ENCODE data around the gene RSL24D1.

RSL24D1 gene

GRCh38 chr15:55240125-55240760 is 43.5 kb upstream of the RSL24D1 start:
- TF ChIP-seq REST (IDR thresholded peaks at IDR 0.05; ENCODE audit: insufficient read depth in 1 of 2, low read depth in 2 of 2, low read length in 2 of 2) (no peak), SIN3A (IDR thresholded peaks at IDR 0.05; ENCODE audit: borderline replicate concordance, insufficient read depth, low read length) (no peak), POLR2AphosphoS5 (IDR thresholded peaks at IDR 0.05; ENCODE audit: low read depth, low read length) (no peak), FOXP2 (optimal IDR thresholded peaks at IDR 0.05; ENCODE audit: borderline replicate concordance, extremely low read depth, extremely low read length, insufficient read depth) (no peak), TAF1 (IDR thresholded peaks at IDR 0.05; ENCODE audit: borderline replicate concordance, insufficient read depth, low read length) (no peak)

- TF ChIP-seq FOXP2 (optimal IDR thresholded peaks at IDR 0.05; ENCODE audit: borderline replicate concordance, extremely low read depth, extremely low read length, insufficient read depth) (no peak), POLR2AphosphoS5 (IDR thresholded peaks at IDR 0.05; ENCODE audit: low read depth, low read length) (no peak), TAF1 (IDR thresholded peaks at IDR 0.05; ENCODE audit: borderline replicate concordance, insufficient read depth, low read length) (no peak), REST (IDR thresholded peaks at IDR 0.05; ENCODE audit: insufficient read depth in 1 of 2, low read depth in 2 of 2, low read length in 2 of 2) (no peak), SIN3A (IDR thresholded peaks at IDR 0.05; ENCODE audit: borderline replicate concordance, insufficient read depth, low read length) (no peak)
These were observed 42.8 kb upstream of the RSL24D1 start for GRCh38 chr15:55239440-55240124.

- TF ChIP-seq POLR2AphosphoS5 (IDR thresholded peaks at IDR 0.05; ENCODE audit: low read depth, low read length) (no peak), SIN3A (IDR thresholded peaks at IDR 0.05; ENCODE audit: borderline replicate concordance, insufficient read depth, low read length) (no peak), TAF1 (IDR thresholded peaks at IDR 0.05; ENCODE audit: borderline replicate concordance, insufficient read depth, low read length) (no peak), FOXP2 (optimal IDR thresholded peaks at IDR 0.05; ENCODE audit: borderline replicate concordance, extremely low read depth, extremely low read length, insufficient read depth) (no peak), REST (IDR thresholded peaks at IDR 0.05; ENCODE audit: insufficient read depth in 1 of 2, low read depth in 2 of 2, low read length in 2 of 2) (no peak)
These were observed 42.1 kb upstream of the RSL24D1 start for GRCh38 chr15:55238877-55239276.

GRCh38 chr15:55237219-55238130 is 40.7 kb upstream of the RSL24D1 start:
- TF ChIP-seq POLR2AphosphoS5 (IDR thresholded peaks at IDR 0.05; ENCODE audit: low read depth, low read length) (no peak), FOXP2 (optimal IDR thresholded peaks at IDR 0.05; ENCODE audit: borderline replicate concordance, extremely low read depth, extremely low read length, insufficient read depth) (no peak), SIN3A (IDR thresholded peaks at IDR 0.05; ENCODE audit: borderline replicate concordance, insufficient read depth, low read length) (no peak), TAF1 (IDR thresholded peaks at IDR 0.05; ENCODE audit: borderline replicate concordance, insufficient read depth, low read length) (no peak), REST (IDR thresholded peaks at IDR 0.05; ENCODE audit: insufficient read depth in 1 of 2, low read depth in 2 of 2, low read length in 2 of 2) (no peak)

Measured in PFSK-1 (cell line).